Karpas-422 (cell line): Measurements from ENCODE around the gene POMC. TPM values are rescaled to one million over a fixed set of nuclear protein-coding genes. Genes with fewer than 3 reads are reported as not detected.
"Not testable (repeated sequence)": the region's sequence is repeated elsewhere in the genome, so short reads cannot be mapped to it uniquely, and the experiment has no call there.

ENCODE experiments used
- DNase-seq: peaks from one replicate; pipeline ENCODE4 v3.0.0-alpha.2; 2015
- H2AFZ ChIP-seq: fragments of 200-600 bp; sonication (generic); 2 replicates; pipeline ENCODE4 v1.6.1; 2014; ENCODE audit warnings: antibody characterized with exemption, low read length, mixed read lengths
- H3K27ac ChIP-seq: fragments of 200-600 bp; sonication (generic); 2 replicates; pipeline ENCODE4 v1.5.1; 2014; ENCODE audit warnings: mild to moderate bottlenecking, low read length, moderate library complexity
- H3K27me3 ChIP-seq: fragments of 200-600 bp; sonication (generic); 2 replicates; pipeline ENCODE4 v1.6.1; 2014; ENCODE audit warnings: low read length, mixed read lengths
- H3K36me3 ChIP-seq: fragments of 200-600 bp; sonication (generic); 2 replicates; pipeline ENCODE4 v1.6.1; 2014; ENCODE audit warnings: low read length, mixed read lengths; ENCODE audit not compliant: insufficient read depth
- H3K4me1 ChIP-seq: fragments of 200-600 bp; sonication (generic); 2 replicates; pipeline ENCODE4 v1.6.1; 2014; ENCODE audit warnings: mild to moderate bottlenecking, low read length, mixed read lengths
- H3K4me2 ChIP-seq: fragments of 200-600 bp; sonication (generic); 2 replicates; pipeline ENCODE4 v1.6.1; 2014; ENCODE audit warnings: low read length, low read depth, mild to moderate bottlenecking; ENCODE audit not compliant: poor library complexity, severe bottlenecking
- H3K4me3 ChIP-seq: fragments of 200-600 bp; sonication (generic); 2 replicates; pipeline ENCODE4 v1.5.1; 2014; ENCODE audit warnings: mild to moderate bottlenecking, antibody characterized with exemption, low read length, mixed read lengths
- H3K79me2 ChIP-seq: fragments of 200-600 bp; sonication (generic); 2 replicates; pipeline ENCODE4 v1.6.1; 2014; ENCODE audit warnings: mild to moderate bottlenecking, low read length, mixed read lengths
- H3K9ac ChIP-seq: fragments of 200-600 bp; sonication (generic); 2 replicates; pipeline ENCODE4 v1.6.0; 2014; ENCODE audit warnings: low read length
- H3K9me2 ChIP-seq: fragments of 200-600 bp; sonication (generic), shearing (Covaris generic); replicated peaks from 2 replicates; pipeline ENCODE4 v1.6.0; 2014; ENCODE audit warnings: mild to moderate bottlenecking, low read length, moderate library complexity; ENCODE audit not compliant: insufficient read depth
- H3K9me3 ChIP-seq: fragments of 300-700, 200-600 bp; sonication (generic); 2 replicates; pipeline ENCODE4 v1.6.1; 2014; ENCODE audit warnings: low read length, mixed read lengths
- H4K20me1 ChIP-seq: fragments of 200-600 bp; sonication (generic); 2 replicates; pipeline ENCODE4 v1.6.1; 2014; ENCODE audit warnings: mild to moderate bottlenecking, antibody characterized with exemption, low read length, low read depth; ENCODE audit not compliant: insufficient read depth
- total RNA-seq: library from RNA; depleted of rRNA; stranded (reverse); fragments of >200 nt; shearing (Covaris generic); gene quantifications from 2 replicates; pipeline ENCODE4 v1.2.3, GENCODE V29; 2014; ENCODE audit warnings: low replicate concordance

POMC gene
- total RNA-seq, 1 experiment from 2014 or later, result 0.45 TPM

DNA sequence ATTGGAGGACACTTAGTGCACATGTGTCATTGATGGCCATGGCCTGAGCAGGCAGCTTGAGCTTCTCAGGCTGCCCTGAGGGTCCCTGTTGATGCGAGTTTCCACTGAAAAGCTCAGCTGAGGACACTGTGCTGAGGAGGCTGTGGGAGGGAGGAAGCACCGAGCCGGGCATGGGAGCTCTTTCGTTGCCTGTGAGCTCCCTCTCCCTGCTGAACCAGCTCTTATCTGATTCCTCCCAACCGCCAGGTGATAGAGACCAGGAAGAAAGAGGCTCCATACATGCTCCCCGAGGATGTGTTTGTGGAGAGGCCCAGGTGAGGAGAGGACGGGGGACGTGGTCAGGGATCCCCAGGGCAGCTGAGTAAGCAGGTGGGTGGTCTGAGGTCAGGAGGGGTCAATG, 27.3 kb downstream of the POMC start:
- Histone ChIP-seq H3K27me3 (no peaks in the 10 kb centered on the region), H4K20me1 (no peaks in the 10 kb centered on the region), H3K9ac (no peak overlapping the region), H3K79me2 (no peaks in the 10 kb centered on the region), H3K4me3 (no peak overlapping the region), H3K9me3 (no peaks in the 10 kb centered on the region), H3K4me1 (no peaks in the 10 kb centered on the region), H3K4me2 (no peak overlapping the region), H2AFZ (no peak overlapping the region), H3K27ac (no peak overlapping the region), H3K36me3 (no peaks in the 10 kb centered on the region), H3K9me2 (no peaks in the 10 kb centered on the region)
- DNase-seq, result no peak

- DNase-seq, H2AFZ ChIP-seq, H3K9me2 ChIP-seq, H3K36me3 ChIP-seq, H3K4me1 ChIP-seq, H3K4me3 ChIP-seq, H4K20me1 ChIP-seq, H3K27me3 ChIP-seq, H3K27ac ChIP-seq, H3K9me3 ChIP-seq, H3K4me2 ChIP-seq, H3K9ac ChIP-seq, H3K79me2 ChIP-seq: not testable (repeated sequence)
Measured at GRCh38 chr2:25140535-25140934, 27.8 kb downstream of the POMC start.

GRCh38 chr2:25132693-25133092, 35.7 kb downstream of the POMC start:
- DNase-seq, result no peak
- Histone ChIP-seq H4K20me1 (no peaks in the 10 kb centered on the region), H3K36me3 (no peaks in the 10 kb centered on the region), H3K9me3 (no peaks in the 10 kb centered on the region), H3K9ac (no peak overlapping the region), H3K27ac (no peak overlapping the region), H3K4me1 (peaks cover 3% of the 10 kb centered on the region; the same call in 1 of the 2 replicates), H3K9me2 (no peaks in the 10 kb centered on the region), H3K4me3 (no peak overlapping the region), H2AFZ (no peak overlapping the region), H3K27me3 (no peaks in the 10 kb centered on the region), H3K4me2 (no peak overlapping the region), H3K79me2 (no peaks in the 10 kb centered on the region)

DNA sequence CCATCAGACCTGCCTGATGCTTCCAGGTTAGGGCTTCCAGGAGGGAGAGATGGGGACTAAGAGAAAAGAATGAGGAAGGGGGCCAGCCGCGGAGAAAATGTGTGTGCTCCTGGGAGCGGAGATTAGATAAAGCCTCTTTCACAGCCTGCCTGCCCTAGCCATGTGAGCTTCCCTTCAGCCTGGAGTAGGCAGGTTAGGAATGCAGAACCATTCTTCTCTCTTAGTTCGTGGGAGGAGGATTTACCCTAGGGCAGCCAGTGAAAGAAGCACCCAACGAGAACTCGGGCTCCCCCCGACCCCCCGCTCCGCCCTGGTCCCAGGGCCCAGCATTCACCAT, 36.1 kb downstream of the POMC start:
- Histone ChIP-seq H2AFZ (no peak overlapping the region), H3K4me2 (no peak overlapping the region)

DNA sequence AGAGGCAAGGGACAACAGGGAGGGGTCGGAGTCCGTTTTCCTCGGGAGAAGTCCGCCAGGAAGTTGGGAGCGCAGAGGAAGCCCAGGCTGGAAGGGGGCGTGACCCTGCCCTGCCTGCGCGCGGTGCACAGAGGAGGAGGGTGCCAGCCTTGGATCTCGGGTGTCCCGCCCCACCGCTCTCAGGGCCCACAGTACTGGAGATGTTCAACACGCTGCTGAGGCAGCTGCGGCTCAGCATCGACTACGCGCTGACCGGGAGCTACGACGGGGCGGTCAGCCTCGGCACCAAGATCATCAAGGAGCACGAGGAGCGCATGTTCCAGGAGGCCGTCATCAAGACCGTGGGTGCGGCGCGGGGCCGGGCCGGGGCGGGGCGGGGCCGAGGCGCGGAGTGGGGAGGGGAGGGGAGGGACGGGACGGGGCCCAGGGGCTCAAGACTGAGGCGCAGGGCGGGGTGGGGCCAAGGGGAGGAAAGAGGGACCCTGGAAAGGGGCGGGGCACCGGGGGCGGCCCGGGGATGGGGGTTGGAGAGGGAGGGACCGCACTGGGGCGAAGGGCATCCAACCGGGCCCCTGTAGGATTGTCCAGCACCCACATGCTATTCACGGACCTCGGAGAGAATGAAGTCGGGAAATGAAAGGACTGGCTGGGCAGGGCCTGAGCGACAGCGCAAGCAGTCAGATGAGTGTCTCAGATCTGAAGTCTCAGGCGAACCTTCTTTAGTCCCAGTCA, 36.6 kb downstream of the POMC start:
- H3K79me2 ChIP-seq, result no peaks in the 10 kb centered on the region
- DNase-seq, result no peak
- H3K27me3 ChIP-seq, result no peaks in the 10 kb centered on the region
- no peaks in the 10 kb centered on the region for H3K9me2 ChIP-seq
- H3K9ac ChIP-seq, result no peak overlapping the region
- no peaks in the 10 kb centered on the region for H3K36me3 ChIP-seq
- no peak overlapping the region for H3K27ac ChIP-seq
- no peak overlapping the region for H2AFZ ChIP-seq
- no peak overlapping the region for H3K4me3 ChIP-seq
- H3K4me2 ChIP-seq, result no peak overlapping the region
- H3K4me1 ChIP-seq, result peaks cover 3% of the 10 kb centered on the region; the same call in 1 of the 2 replicates
- H3K9me3 ChIP-seq, result no peaks in the 10 kb centered on the region
- H4K20me1 ChIP-seq, result no peaks in the 10 kb centered on the region

More for the DNA sequence above, 36.1 kb downstream of the POMC start:
- no peak for DNase-seq
- no peaks in the 10 kb centered on the region for H4K20me1 ChIP-seq
- no peak overlapping the region for H3K9ac ChIP-seq
- no peak overlapping the region for H3K27ac ChIP-seq
- no peaks in the 10 kb centered on the region for H3K79me2 ChIP-seq
- peaks cover 3% of the 10 kb centered on the region; the same call in 1 of the 2 replicates for H3K4me1 ChIP-seq
- H3K27me3 ChIP-seq, result no peaks in the 10 kb centered on the region
- H3K36me3 ChIP-seq, result no peaks in the 10 kb centered on the region
- H3K9me2 ChIP-seq, result no peaks in the 10 kb centered on the region
- H3K9me3 ChIP-seq, result no peaks in the 10 kb centered on the region
- no peak overlapping the region for H3K4me3 ChIP-seq

DNA sequence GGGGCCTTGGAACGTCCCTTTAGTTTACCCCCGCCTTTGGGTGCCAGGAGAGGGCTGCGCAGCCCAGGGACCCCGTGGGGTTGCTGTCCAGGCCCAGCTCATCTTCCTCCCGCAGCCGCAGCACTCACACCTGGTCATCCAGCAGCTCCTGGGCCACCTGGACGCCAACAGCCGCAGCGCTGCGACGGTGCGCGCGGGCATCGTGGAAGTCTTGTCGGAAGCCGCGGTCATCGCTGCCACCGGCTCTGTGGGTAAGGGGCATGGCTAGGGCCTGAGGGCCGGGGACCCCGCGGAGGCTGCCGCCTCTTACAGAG, 37.2 kb downstream of the POMC start:
- H4K20me1 ChIP-seq, result no peaks in the 10 kb centered on the region
- H3K4me3 ChIP-seq, result no peak overlapping the region
- no peak overlapping the region for H3K9ac ChIP-seq
- no peaks in the 10 kb centered on the region for H3K27me3 ChIP-seq
- H3K9me3 ChIP-seq, result no peaks in the 10 kb centered on the region
- H3K27ac ChIP-seq, result no peak overlapping the region
- no peak overlapping the region for H3K4me2 ChIP-seq
- H3K36me3 ChIP-seq, result no peaks in the 10 kb centered on the region
- peaks cover 3% of the 10 kb centered on the region; the same call in 1 of the 2 replicates for H3K4me1 ChIP-seq
- H3K79me2 ChIP-seq, result no peaks in the 10 kb centered on the region
- H3K9me2 ChIP-seq, result no peaks in the 10 kb centered on the region
- no peak for DNase-seq
- no peak overlapping the region for H2AFZ ChIP-seq

GRCh38 chr2:25129901-25130520, 38.4 kb downstream of the POMC start:
- H3K79me2 ChIP-seq, result no peaks in the 10 kb centered on the region
- no peaks in the 10 kb centered on the region for H4K20me1 ChIP-seq
- H3K27me3 ChIP-seq, result no peaks in the 10 kb centered on the region
- H2AFZ ChIP-seq, result no peak overlapping the region
- no peaks in the 10 kb centered on the region for H3K36me3 ChIP-seq
- no peak overlapping the region for H3K4me3 ChIP-seq
- no peak overlapping the region for H3K27ac ChIP-seq
- H3K4me2 ChIP-seq, result no peak overlapping the region
- no peaks in the 10 kb centered on the region for H3K9me3 ChIP-seq
- no peaks in the 10 kb centered on the region for H3K9me2 ChIP-seq
- no peak for DNase-seq
- no peak overlapping the region for H3K9ac ChIP-seq
- peaks cover 3% of the 10 kb centered on the region; the same call in 1 of the 2 replicates for H3K4me1 ChIP-seq

GRCh38 chr2:25127646-25128045, 40.7 kb downstream of the POMC start:
- H3K27me3 ChIP-seq, result no peaks in the 10 kb centered on the region
- no peaks in the 10 kb centered on the region for H4K20me1 ChIP-seq
- H3K9me3 ChIP-seq, result no peaks in the 10 kb centered on the region

More at GRCh38 chr2:25127646-25128045, 40.7 kb downstream of the POMC start:
- Histone ChIP-seq H3K9ac (no peak overlapping the region), H3K27ac (no peak overlapping the region), H3K79me2 (no peaks in the 10 kb centered on the region), H3K4me2 (no peak overlapping the region), H3K9me2 (no peaks in the 10 kb centered on the region), H3K4me3 (no peak overlapping the region), H3K4me1 (peaks cover 3% of the 10 kb centered on the region; the same call in 1 of the 2 replicates), H2AFZ (no peak overlapping the region), H3K36me3 (no peaks in the 10 kb centered on the region)
- DNase-seq, result no peak
